ENCODE results near the gene TEKT3.

Gene TEKT3

GRCh38 chr17:15263206-15263579, 78.2 kb downstream of the TEKT3 start:
- DNase-seq, result no peak

- DNase-seq, result no peak
Observed at GRCh38 chr17:15262291-15263205, 78.8 kb downstream of the TEKT3 start.

GRCh38 chr17:15261802-15262290, 79.6 kb downstream of the TEKT3 start:
- DNase-seq, result no peak

- DNase-seq, result no peak
Observed at GRCh38 chr17:15261258-15261801, 80.1 kb downstream of the TEKT3 start.

GRCh38 chr17:15260376-15261257, 80.8 kb downstream of the TEKT3 start:
- peak in 1 of 4 experiments; percentile 7 for DNase-seq

- no peak for DNase-seq
Observed at GRCh38 chr17:15257796-15258512, 83.4 kb downstream of the TEKT3 start.

GRCh38 chr17:15257258-15257788, 84.1 kb downstream of the TEKT3 start:
- DNase-seq, result peak in 3 of 4 experiments; percentile 5 to 29 (median 8)

- no peak for DNase-seq
Observed at GRCh38 chr17:15256689-15257088, 84.7 kb downstream of the TEKT3 start.

GRCh38 chr17:15255713-15256454, 85.5 kb downstream of the TEKT3 start:
- DNase-seq, result no peak
